PC-3 (cell line): ENCODE results near the gene RAG1. TPM values are rescaled to one million over a fixed set of nuclear protein-coding genes. Genes with fewer than 3 reads are reported as not detected.
A peak's percentile ranks its signal among the peaks of the same experiment; 100 is the strongest.
"Not testable (repeated sequence)": the region's sequence is repeated elsewhere in the genome, so short reads cannot be mapped to it uniquely, and the experiment has no call there.

ENCODE experiments used
- ATAC-seq: fragments of 200-7000 bp; cut with Tn5 transposase; 2 replicates; pipeline ENCODE4 v1.9.1; 2020; ENCODE audit warnings: mild to moderate bottlenecking, moderate library complexity
- BruUV-seq: library from RNA; stranded (reverse); fragments of 400-500 nt; replicated peaks from 2 replicates; lab custom pipeline; 2021; lab: Mats Ljungman, UMichigan
- CTCF ChIA-PET: fragments of 300-600 bp; sonication (Branson Sonifier 250); formaldehyde crosslinking; loops from one replicate; lab custom pipeline; 2022; ENCODE audit warnings: antibody characterized with exemption; lab: Charles Lee
- POLR2A ChIA-PET: fragments of 300-600 bp; sonication (Branson Sonifier 250); formaldehyde crosslinking; loops from one replicate; lab custom pipeline; 2022; ENCODE audit warnings: antibody characterized with exemption; ENCODE audit not compliant: unreplicated experiment; lab: Charles Lee
- DNase-seq: peaks from one replicate; pipeline ENCODE4 v3.0.0-alpha.2; 2015
- H2AFZ ChIP-seq: fragments of 300-600 bp; sonication (generic); 2 replicates; pipeline ENCODE4 v1.6.0; 2016; ENCODE audit warnings: antibody characterized with exemption, low read length
- H3F3A ChIP-seq: fragments of 300-600 bp; sonication (generic); one replicate; pipeline ENCODE4 v1.6.0; 2017; ENCODE audit warnings: antibody characterized with exemption, low read length, control low read depth, mild to moderate bottlenecking; ENCODE audit not compliant: unreplicated experiment
- H3K27ac ChIP-seq: fragments of 300-600 bp; sonication (generic); 2 replicates; pipeline ENCODE4 v1.5.1; 2016; ENCODE audit warnings: mild to moderate bottlenecking, low read length
- H3K27me3 ChIP-seq: fragments of 300-600 bp; sonication (generic); 2 replicates; pipeline ENCODE4 v1.6.1; 2016; ENCODE audit warnings: low read length, mixed read lengths
- H3K36me3 ChIP-seq: fragments of 300-600 bp; sonication (generic); 2 replicates; pipeline ENCODE4 v1.6.1; 2016; ENCODE audit warnings: low read depth, mixed run types, low read length, mixed read lengths
- H3K4me1 ChIP-seq: fragments of 300-600 bp; sonication (generic); 2 replicates; pipeline ENCODE4 v1.5.1; 2016; ENCODE audit warnings: low read length; ENCODE audit not compliant: insufficient read depth
- H3K4me2 ChIP-seq: fragments of 300-600 bp; sonication (generic); 2 replicates; pipeline ENCODE4 v1.6.0; 2016; ENCODE audit warnings: low read length
- H3K4me3 ChIP-seq: fragments of 300-600 bp; sonication (generic); 2 replicates; pipeline ENCODE4 v1.5.1; 2016; ENCODE audit warnings: mild to moderate bottlenecking, low read length, mixed read lengths
- H3K79me2 ChIP-seq: fragments of 300-600 bp; sonication (generic); 2 replicates; pipeline ENCODE4 v1.6.1; 2017; ENCODE audit warnings: low read length, mixed read lengths
- H3K9ac ChIP-seq: fragments of 300-600 bp; sonication (generic); 2 replicates; pipeline ENCODE4 v1.6.0; 2016; ENCODE audit warnings: mild to moderate bottlenecking, low read length
- H3K9me2 ChIP-seq: fragments of 300-600 bp; sonication (generic); replicated peaks from 2 replicates; pipeline ENCODE4 v1.6.1; 2016; ENCODE audit warnings: mixed run types, low read length, mixed read lengths
- H3K9me3 ChIP-seq: fragments of 300-600 bp; sonication (generic); 2 replicates; pipeline ENCODE4 v1.6.1; 2016; ENCODE audit warnings: low read length, mixed read lengths
- H4K20me1 ChIP-seq: fragments of 300-600 bp; sonication (generic); 2 replicates; pipeline ENCODE4 v1.6.1; 2016; ENCODE audit warnings: low read length, mixed read lengths
- CTCF ChIP-seq: fragments of 300-600 bp; sonication (generic); conservative IDR thresholded peaks from 2 replicates; pipeline ENCODE4 v1.5.1; 2017; ENCODE audit warnings: antibody characterized with exemption, low read depth, mild to moderate bottlenecking, low read length
- EZH2 ChIP-seq: fragments of 300-600 bp; sonication (generic); IDR thresholded peaks from one replicate; pipeline ENCODE4 v1.6.1; 2017; ENCODE audit warnings: antibody characterized with exemption, mild to moderate bottlenecking, low read length; ENCODE audit not compliant: unreplicated experiment
- EZH2phosphoT487 ChIP-seq: fragments of 300-600 bp; sonication (generic); IDR thresholded peaks from 2 replicates; pipeline ENCODE4 v1.6.1; 2018; ENCODE audit warnings: mild to moderate bottlenecking, antibody characterized with exemption, low read length, borderline replicate concordance
- intact Hi-C: fragments of 100-400 bp; cut with micrococcal nuclease; formaldehyde crosslinking; loops from 2 replicates; pipeline ENCODE4 v1.9.0; 2023
- total RNA-seq: library from RNA; depleted of rRNA; stranded (reverse); fragments of >200 nt; gene quantifications from 2 replicates; pipeline ENCODE4 v1.2.3, GENCODE V29; 2014

The RAG1 gene
- total RNA-seq, 1 experiment from 2014 or later: 0.15 TPM

- no peak overlapping the region for H2AFZ ChIP-seq
- H3K9me3 ChIP-seq: no peaks in the 10 kb centered on the region
- ChIA-PET POLR2A (no interaction called here), CTCF (no interaction called here)
- H3K36me3 ChIP-seq: no peaks in the 10 kb centered on the region
- no peaks in the 10 kb centered on the region for H3K79me2 ChIP-seq
- H3K4me2 ChIP-seq: no peak overlapping the region
- BruUV-seq: no TSS peak
- TF ChIP-seq EZH2phosphoT487: no peak
- TF ChIP-seq EZH2: no peak
- no peak for TF ChIP-seq CTCF
- H3K4me3 ChIP-seq: no peak overlapping the region
- H3K4me1 ChIP-seq: no peaks in the 10 kb centered on the region
- no peaks in the 10 kb centered on the region for H4K20me1 ChIP-seq
- no peak for ATAC-seq
- DNase-seq: no peak
- peaks cover 21% of the 10 kb centered on the region; the same call in 1 of the 2 replicates for H3K27me3 ChIP-seq
- no peaks in the 10 kb centered on the region for H3K9me2 ChIP-seq
- intact Hi-C loops: no loop called here
- no peaks in the 10 kb centered on the region for H3F3A ChIP-seq
- no peak overlapping the region for H3K9ac ChIP-seq
- H3K27ac ChIP-seq: no peak overlapping the region
These were observed 33.4 kb upstream of the RAG1 start for GRCh38 chr11:36534276-36534840.

GRCh38 chr11:36540998-36541397, 26.8 kb upstream of the RAG1 start:
- H3K9ac ChIP-seq: no peak overlapping the region
- H3K79me2 ChIP-seq: no peaks in the 10 kb centered on the region
- H3K9me2 ChIP-seq: no peaks in the 10 kb centered on the region
- ATAC-seq: peak; percentile 90
- H3K4me2 ChIP-seq: no peak overlapping the region
- intact Hi-C loops: loop anchor here (1.0 kb wide), 1 partner anchor 31 kb away; the partner anchor contains the start of gene TRAF6
- H3K27me3 ChIP-seq: peaks cover 57% of the 10 kb centered on the region
- no peaks in the 10 kb centered on the region for H4K20me1 ChIP-seq
- H3K27ac ChIP-seq: no peak overlapping the region
- no peak overlapping the region for H3K4me3 ChIP-seq
- CTCF ChIA-PET: interaction anchor here (0.5 to 1.7 kb wide), 5 partner anchors 31 to 48 kb away, joined by 3 to 10 read pairs (median 3); partner anchors contain the start of gene TRAF6
- peak; percentile 60 for DNase-seq
- no peak overlapping the region for H2AFZ ChIP-seq
- no TSS peak for BruUV-seq
- H3K36me3 ChIP-seq: no peaks in the 10 kb centered on the region
- POLR2A ChIA-PET: no interaction called here
- no peaks in the 10 kb centered on the region for H3K9me3 ChIP-seq
- no peaks in the 10 kb centered on the region for H3K4me1 ChIP-seq
- no peaks in the 10 kb centered on the region for H3F3A ChIP-seq
- TF ChIP-seq CTCF (peak; percentile 65), EZH2phosphoT487 (no peak)

GRCh38 chr11:36550385-36551115, 17.3 kb upstream of the RAG1 start:
- intact Hi-C loops: no loop called here
- ATAC-seq (no peak), DNase-seq (no peak)
- peaks cover 13% of the 10 kb centered on the region for H3K27me3 ChIP-seq
- ChIA-PET CTCF (no interaction called here), POLR2A (no interaction called here)
- no TSS peak for BruUV-seq
- no peaks in the 10 kb centered on the region for H3K9me2 ChIP-seq
- TF ChIP-seq EZH2phosphoT487 (no peak), EZH2 (no peak), CTCF (no peak)
- H4K20me1 ChIP-seq: no peaks in the 10 kb centered on the region
- H3K4me1 ChIP-seq: no peaks in the 10 kb centered on the region
- H3K9me3 ChIP-seq: no peaks in the 10 kb centered on the region
- H3K4me3 ChIP-seq: no peak overlapping the region
- no peak overlapping the region for H2AFZ ChIP-seq
- no peak overlapping the region for H3K27ac ChIP-seq
- H3K9ac ChIP-seq: no peak overlapping the region
- H3F3A ChIP-seq: no peaks in the 10 kb centered on the region
- no peaks in the 10 kb centered on the region for H3K79me2 ChIP-seq
- H3K4me2 ChIP-seq: no peak overlapping the region
- H3K36me3 ChIP-seq: no peaks in the 10 kb centered on the region

GRCh38 chr11:36557390-36557789, 10.4 kb upstream of the RAG1 start:
- H3K4me1 ChIP-seq, H3K4me2 ChIP-seq, DNase-seq, H3K9me2 ChIP-seq, BruUV-seq, H3K79me2 ChIP-seq, H2AFZ ChIP-seq, ATAC-seq, intact Hi-C loops, H3K27ac ChIP-seq, POLR2A ChIA-PET, H4K20me1 ChIP-seq, H3K9ac ChIP-seq, H3K9me3 ChIP-seq, H3F3A ChIP-seq, H3K4me3 ChIP-seq, CTCF ChIA-PET, H3K36me3 ChIP-seq: not testable (repeated sequence)
- H3K27me3 ChIP-seq: peaks cover 26% of the 10 kb centered on the region
